ENCODE results near the gene MIGA2. TPM values are rescaled to one million over a fixed set of nuclear protein-coding genes. Genes with fewer than 3 reads are reported as not detected.
A peak's percentile ranks its signal among the peaks of the same experiment; 100 is the strongest.

The MIGA2 gene
- total and polyA plus RNA-seq, 9 of the 15 experiments (the other 6 are each of a cell fraction or from before 2014, with no cell fraction given), result 0.15 to 54.1 (median 18.0) TPM

DNA sequence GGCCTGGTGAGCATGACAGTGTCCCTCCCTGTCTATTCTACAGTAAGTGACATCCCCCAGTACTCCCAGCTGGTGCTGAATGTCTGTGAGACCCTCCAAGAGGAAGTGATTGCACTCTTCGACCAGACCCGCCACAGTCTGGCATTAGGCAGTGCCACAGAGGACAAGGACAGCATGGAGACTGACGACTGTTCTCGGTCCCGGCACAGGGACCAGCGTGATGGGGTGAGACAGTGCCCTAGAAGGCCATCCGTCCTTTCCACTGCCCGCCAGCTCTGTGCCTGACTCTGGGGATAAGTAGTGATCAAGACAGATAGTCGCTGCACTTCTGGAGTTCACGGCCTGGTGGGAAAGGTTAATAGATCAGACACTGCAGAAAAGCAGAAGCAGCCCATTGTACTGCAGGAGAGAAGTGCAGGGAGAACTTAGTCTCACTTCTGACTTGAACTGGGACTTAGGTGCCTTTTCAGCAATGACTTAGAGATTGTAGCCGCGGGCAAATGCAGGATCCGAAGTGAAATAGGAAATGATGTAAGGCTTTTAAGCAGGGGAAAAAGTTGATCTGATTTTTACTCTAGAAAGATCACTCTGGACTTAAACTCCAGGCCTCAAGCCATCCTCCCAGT, 36.7 kb upstream of the MIGA2 start:
- H3K9me3 ChIP-seq (replicated peaks; ENCODE audit: control insufficient read depth, insufficient read depth, low read depth, low read length), result no peaks in the 10 kb centered on the region
- no TSS peak for BruUV-seq (replicated peaks)
- H3K9ac ChIP-seq (ENCODE audit: insufficient read depth in 1 of 2, low read depth in 2 of 2, low read length in 2 of 2), result 0 out of 4 replicates have a peak overlapping the region, but pooled peaks of 1 of the 2 experiments have one; percentile 6
- no peak overlapping the region for H2AFZ ChIP-seq (ENCODE audit: low read depth, low read length)
- FAIRE-seq (no peak), ATAC-seq (no peak), DNase-seq (ENCODE audit: extremely low read depth in 1 of 4, low spot score in 3 of 4) (no peak)
- in situ Hi-C loops (cut with MboI), result no loop called here
- H3K4me2 ChIP-seq (ENCODE audit: insufficient read depth, low read length), result no peak overlapping the region
- peaks cover 86% of the 10 kb centered on the region for H3K36me3 ChIP-seq (ENCODE audit: control insufficient read depth, insufficient read depth, low read length)
- H3K9me1 ChIP-seq (ENCODE audit: control insufficient read depth, insufficient read depth, low read length), result no peaks in the 10 kb centered on the region
- 88% methylated on average over 13 of the region's 13 CpGs for WGBS (ENCODE audit: insufficient coverage, low coverage, missing lambda C conversion rate)
- H4K20me1 ChIP-seq (replicated peaks; ENCODE audit: control insufficient read depth, insufficient read depth, low read length), result no peaks in the 10 kb centered on the region
- no peak overlapping the region for H3K4me3 ChIP-seq
- H3K79me2 ChIP-seq (ENCODE audit: control insufficient read depth, insufficient read depth, low read length), result no peaks in the 10 kb centered on the region
- H3K27me3 ChIP-seq (ENCODE audit: control insufficient read depth in 2 of 2, insufficient read depth in 2 of 2, low read length in 2 of 2), result no peaks in the 10 kb centered on the region
- intact Hi-C loops (cut with micrococcal nuclease), result no loop called here
- TF ChIP-seq ZNF282 (CRISPR knock-in tag; IDR thresholded peaks at IDR 0.05) (no peak), ZBTB33 (CRISPR knock-in tag; IDR thresholded peaks at IDR 0.05) (peak; percentile 26; the same call in 1 of the 2 replicates)
- POLR2A ChIA-PET, result no interaction called here
- H3K4me1 ChIP-seq (replicated peaks in 1 of 2; ENCODE audit: control insufficient read depth in 2 of 2, insufficient read depth in 2 of 2, low read length in 2 of 2), result no peaks in the 10 kb centered on the region
- no peak overlapping the region for H3K27ac ChIP-seq (ENCODE audit: extremely low read depth, low read depth, low read length)
- CTCF ChIA-PET (ENCODE audit: low intra/inter-chr PET ratio), result no interaction called here
